GM19240 (cell line): Measurements from ENCODE around the gene NRSN2.
"Not testable (repeated sequence)": the region's sequence is repeated elsewhere in the genome, so short reads cannot be mapped to it uniquely, and the experiment has no call there.

Experiments used
- DNase-seq: peaks from one replicate; pipeline ENCODE4 v3.0.0; 2011; ENCODE audit warnings: low spot score; ENCODE audit not compliant: insufficient read length

Gene NRSN2

DNA sequence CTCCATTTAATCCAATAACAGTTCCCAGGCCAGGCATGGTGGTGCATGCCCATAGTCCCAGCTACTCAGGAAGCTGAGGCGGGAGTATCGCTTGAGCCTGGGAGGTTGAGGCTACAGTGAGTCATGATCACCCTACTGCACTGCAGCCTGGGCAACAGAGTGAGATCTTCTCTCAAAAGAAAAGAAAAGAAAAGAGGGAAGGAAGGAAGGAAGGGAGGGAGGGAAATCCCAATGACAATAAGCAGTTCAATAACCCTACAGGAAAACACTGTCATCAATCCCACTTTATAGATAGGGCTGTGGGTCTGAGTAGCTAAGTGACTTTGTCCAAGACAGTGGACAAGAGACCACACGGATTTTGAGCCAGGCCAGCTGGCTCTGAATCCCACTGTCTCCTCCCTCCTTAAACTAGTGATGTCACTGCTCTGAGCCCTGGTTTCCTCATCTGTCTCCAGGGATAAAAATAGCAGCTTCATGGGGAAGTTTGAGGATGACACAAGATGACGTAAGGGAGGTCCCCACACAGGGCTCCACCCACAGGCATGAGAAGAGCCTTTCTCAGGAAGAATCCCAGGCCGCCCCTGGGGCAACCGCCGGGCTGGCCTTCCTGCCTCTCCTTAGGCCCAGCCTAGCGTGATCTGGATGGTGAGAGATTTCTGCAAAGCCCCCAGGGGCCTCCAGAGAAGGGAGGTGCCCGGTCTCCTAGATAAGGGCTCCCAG lies 26.4 kb downstream of the NRSN2 start:
- no peak for DNase-seq

DNA sequence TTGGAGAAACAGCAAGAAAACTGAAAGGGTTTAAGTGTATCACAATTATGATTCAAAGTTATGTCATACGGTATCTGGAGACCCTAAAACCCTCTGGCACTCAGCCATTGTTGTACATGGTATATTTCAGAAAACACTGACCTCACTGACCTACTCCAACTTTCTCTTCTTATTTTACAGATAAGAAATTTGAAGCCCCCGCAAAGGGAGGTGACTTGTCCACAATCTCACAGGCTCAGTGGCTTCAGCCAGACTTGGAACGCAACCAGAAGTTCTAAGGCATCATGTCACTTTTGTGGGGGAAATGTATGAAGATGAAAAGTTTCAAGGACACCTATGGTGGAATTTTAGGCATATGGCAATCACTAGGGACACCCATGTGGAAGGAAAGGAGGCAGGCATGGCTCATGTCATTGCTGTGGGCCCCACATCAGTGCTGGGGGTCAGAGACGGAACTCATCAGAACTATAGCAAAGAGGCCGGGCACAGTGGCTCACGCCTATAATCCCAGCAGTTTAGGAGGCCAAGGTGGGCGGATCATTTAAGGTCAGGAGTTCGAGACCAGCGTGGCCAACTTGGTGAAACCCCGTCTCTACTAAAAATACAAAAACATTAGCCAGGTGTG lies 28.5 kb downstream of the NRSN2 start:
- DNase-seq = no peak

DNA sequence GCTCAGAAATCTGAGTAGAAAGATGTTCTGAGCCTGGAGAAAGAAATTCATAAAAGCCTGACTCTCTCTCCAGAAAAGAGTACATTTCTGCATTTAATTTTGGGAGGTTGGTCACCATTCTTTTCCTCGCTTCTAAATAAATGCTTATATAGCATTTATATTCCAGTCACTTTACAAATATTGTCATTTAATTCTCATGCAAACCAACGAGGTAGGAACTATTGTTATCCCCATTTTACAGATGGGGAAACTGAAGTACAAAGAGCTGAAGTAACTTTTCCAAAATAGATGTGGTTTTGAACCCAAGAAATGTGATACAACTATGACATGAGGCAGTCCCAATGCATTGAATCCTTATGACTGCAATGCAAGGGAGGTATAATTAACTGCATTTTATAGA lies 29.2 kb downstream of the NRSN2 start:
- DNase-seq = no peak

DNA sequence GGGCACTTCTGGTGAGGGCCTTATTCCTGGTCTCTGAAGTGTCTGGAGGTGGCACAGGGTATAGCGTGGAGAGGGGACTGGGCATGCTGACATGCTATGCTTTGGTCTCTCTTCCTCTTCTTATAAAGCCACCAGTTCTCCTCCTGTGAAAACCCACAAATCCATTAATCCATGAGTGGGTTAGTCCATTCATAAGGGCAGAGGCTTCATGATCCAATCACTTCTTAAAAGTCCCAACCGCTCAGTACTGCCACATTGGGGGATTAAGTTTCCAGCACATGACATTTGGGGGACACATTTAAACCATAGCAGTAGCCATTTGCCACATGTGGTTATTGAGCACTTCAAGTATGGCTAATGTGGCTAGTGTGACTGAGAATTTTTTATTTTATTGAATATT lies 29.8 kb downstream of the NRSN2 start:
- no peak for DNase-seq

DNA sequence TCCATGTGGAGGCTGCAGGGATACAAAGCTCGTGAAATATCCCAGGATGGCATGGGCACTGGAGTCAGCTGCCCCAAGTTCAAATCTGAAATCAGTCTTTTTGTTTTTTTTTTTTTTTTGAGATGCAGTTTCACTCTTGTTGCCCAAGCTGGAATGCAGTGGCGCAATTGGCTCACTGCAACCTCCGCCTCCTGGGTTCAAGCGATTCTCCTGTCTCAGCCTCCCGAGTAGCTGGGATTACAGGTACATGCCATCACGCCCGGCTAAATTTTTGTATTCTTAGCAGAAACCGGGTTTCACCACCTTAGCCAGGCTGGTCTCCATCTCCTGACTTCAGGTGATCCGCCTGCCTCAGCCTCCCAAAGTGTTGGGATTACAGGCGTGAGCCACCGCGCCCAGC lies 30.7 kb downstream of the NRSN2 start:
- DNase-seq = not testable (repeated sequence)

DNA sequence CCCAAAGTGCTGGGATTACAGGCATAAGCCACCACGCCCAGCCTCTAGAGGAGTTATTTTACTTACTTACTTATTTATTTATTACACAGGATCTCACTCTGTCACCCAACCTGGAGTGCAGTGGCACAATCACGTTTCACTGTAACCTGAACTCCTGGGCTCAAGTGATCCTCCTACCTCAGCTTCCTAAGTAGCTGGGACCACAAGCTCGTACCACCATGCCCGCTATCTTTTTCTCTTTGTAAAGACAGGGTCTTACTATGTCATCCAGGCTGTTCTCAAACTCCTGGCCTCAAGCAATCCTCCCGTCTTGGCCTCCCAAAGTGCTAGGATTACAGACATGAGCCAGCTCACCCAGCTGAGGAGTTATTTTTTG lies 32.0 kb downstream of the NRSN2 start:
- no peak for DNase-seq

DNA sequence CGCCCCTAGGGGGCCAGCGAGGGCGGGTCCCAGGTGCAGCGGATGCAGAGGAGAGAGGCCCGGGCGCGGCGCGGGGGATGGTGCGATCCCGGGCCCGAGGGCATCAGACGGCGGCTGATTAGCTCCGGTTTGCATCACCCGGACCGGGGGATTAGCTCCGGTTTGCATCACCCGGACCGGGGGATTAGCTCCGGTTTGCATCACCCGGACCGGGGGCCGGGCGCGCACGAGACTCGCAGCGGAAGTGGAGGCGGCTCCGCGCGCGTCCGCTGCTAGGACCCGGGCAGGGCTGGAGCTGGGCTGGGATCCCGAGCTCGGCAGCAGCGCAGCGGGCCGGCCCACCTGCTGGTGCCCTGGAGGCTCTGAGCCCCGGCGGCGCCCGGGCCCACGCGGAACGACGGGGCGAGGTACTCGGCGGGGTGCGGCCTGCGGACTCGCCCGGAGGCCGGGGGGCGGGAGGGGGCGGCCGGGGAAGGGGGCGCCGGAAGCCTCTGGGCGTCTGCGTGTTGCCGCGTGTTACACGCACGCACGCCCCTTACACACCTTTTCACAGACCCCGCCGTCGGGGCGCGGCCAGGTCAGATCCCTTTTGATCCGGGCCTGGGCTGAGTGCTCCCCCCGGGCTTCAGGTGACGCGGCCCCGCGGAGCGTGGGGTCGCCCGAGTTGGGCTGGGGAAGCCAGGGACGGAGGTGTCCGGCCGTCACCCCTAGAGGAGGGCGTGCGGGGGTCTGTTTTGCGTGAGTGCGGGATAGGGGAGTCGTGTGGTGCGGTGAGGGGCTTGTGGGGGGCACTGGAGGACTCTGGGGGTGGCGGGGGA lies 34.1 kb downstream of the NRSN2 start:
- DNase-seq = peak; percentile 36

DNA sequence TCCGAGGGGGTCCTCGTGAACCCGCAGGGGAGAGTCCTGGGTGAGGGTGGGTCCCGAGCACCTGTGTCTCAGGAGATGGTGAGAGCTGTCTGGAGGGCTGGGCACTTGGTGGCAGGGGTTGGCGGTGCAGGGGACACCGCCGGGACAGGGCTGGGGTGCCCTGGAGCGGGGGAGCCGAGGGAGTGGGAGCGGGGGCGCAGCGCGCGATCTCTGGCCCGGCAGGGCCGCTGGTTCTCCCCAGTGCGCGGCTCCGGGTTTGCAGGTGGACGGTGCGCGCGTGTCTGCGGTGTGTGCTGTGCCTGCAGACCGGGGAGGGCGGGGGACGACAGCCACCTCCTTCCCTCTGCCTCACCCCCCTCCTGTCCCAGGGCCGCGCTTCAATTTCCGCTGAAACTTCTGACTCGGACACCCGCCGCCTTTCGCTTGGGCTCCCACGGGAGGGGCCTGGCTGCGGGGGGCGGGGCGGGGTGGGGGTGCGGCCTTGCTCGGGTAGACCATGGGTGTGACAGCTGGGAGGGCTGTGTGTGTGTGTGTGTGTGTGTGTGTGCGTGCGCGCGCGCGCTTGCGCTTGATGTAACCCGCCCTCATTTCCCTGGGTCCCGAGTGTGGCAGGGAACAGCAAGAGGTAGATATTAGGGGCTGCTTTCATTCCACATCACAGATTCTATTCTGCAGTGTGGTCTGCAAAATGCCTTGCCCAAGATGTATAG lies 34.8 kb downstream of the NRSN2 start:
- peak; percentile 67 for DNase-seq

DNA sequence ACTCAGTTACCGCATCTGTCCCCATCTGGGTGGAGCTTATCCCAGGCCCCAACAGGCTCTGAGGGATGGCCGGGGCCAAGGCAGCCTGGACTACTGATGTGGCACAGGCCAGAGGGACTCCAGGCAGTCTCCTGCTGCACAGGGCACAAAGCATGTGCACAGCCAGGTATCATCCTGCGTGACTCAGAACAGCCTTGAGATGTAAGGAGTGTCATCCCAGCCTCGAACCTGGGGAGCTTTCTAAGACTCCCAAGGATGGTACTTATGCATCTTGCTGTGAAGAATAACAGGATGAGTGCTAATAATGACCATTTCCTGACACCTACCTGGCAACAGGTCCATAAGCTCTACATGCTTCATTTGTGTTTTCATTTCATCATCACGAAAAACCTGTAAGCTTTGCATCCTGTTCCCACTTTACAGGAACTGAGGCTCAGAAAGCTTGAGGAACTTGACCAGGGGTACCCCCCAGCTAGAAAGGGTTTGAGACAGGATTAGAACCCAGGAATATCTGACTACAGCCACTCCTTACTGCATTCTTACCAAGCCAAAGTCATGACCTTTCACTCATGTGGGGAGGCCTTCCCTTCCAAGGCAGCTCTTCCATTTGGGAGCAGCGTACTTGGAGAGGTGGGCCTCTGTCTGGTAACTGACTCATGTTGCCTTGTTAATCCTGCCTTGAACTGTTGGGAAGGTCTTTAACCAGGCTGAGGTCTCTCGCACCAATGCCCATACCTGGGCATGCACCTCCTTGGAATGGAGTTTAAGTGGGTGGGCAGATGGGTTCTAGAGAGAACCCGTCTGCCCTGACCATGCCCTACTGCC lies 35.6 kb downstream of the NRSN2 start:
- no peak for DNase-seq

DNA sequence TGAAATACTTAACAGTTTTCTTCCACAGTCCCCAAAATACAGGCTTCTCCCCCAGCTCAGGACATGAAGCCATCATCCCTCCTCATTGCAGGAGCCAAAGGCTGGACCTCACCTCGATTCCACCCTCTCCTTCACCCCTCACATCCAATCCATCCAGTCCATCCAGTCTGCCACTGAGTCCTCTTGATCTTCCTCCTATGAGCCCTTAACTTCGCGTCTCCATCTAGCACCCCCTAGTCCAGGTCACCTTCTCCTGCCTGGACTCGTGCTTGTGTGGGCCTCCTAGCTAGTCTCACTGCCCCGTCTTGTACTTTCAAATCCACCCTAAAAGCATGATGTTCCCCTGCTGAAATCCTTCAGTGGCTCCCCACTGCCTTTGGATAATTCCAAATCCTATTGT lies 37.0 kb downstream of the NRSN2 start:
- DNase-seq = no peak

DNA sequence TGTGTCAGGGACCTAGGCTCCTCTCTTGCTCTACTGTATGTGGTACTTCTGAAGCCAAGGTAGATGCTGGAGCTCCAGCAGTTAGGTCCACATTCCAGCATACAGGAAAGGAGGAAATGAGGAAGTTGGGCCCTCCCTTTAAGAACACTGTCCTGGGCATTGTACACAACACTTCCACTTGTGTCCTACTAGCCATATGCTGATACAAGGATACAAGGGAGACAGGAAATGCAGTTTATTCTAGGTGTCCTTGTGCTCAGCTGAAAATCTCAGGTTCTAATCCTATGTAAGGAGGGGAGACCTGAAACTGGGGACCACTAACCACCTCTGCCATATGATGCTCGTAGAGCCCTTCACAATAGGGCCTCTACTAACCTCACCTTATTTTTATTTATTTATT lies 37.8 kb downstream of the NRSN2 start:
- no peak for DNase-seq

DNA sequence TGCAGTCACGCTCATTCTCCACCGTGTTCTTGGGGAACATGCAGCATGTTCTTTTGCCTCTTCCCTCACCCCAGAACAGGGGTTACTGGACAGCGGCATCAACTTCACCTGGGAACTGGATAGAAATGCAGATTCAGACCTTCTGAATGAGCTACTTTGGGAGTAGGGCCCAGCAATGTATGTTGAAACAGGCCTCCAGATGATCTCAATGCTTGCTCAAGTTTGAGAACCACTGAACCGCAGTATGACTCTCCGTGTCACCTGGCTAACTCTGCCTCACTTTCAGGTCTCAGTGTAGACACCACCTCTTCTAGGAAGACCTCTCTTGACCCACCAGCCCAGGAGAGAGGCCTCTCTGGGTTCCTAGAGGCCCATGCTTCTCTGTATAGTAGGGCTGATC lies 38.5 kb downstream of the NRSN2 start:
- no peak for DNase-seq

DNA sequence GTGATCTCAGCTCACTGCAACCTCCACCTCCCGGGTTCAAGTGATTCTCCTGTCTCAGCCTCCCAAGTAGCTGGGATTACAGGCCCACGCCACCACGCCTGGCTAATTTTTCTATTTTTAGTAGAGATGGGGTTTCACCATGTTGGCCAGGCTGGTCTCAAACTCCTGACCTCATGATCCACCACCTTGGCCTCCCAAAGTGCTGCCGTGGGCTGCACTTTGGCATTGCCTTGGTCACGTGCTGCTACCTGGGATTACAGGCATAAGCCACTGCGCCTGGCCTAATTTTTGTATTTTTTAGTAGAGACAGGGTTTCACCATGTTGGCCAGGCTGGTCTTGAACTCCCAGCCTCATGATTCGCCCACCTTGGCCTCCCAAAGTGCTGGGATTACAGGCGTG lies 39.7 kb downstream of the NRSN2 start:
- DNase-seq = not testable (repeated sequence)

DNA sequence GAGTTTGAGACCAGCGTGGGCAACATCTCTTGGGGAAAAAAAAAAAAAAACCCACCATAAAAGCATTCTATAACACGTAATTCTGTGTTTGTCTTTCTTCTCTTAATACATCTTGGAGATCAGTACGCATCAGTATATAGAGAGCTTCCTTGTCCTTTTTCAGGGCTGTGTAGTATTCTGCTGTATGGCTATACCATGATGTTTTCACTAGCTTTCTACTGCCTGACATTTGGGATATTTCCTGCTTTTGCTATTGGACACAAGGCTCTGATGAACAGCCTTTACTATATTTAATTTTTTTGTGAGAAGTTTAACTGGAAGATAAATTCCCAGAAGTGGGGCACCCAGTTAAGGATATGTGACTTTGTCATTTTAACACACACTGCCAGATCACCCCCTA lies 40.6 kb downstream of the NRSN2 start:
- no peak for DNase-seq

DNA sequence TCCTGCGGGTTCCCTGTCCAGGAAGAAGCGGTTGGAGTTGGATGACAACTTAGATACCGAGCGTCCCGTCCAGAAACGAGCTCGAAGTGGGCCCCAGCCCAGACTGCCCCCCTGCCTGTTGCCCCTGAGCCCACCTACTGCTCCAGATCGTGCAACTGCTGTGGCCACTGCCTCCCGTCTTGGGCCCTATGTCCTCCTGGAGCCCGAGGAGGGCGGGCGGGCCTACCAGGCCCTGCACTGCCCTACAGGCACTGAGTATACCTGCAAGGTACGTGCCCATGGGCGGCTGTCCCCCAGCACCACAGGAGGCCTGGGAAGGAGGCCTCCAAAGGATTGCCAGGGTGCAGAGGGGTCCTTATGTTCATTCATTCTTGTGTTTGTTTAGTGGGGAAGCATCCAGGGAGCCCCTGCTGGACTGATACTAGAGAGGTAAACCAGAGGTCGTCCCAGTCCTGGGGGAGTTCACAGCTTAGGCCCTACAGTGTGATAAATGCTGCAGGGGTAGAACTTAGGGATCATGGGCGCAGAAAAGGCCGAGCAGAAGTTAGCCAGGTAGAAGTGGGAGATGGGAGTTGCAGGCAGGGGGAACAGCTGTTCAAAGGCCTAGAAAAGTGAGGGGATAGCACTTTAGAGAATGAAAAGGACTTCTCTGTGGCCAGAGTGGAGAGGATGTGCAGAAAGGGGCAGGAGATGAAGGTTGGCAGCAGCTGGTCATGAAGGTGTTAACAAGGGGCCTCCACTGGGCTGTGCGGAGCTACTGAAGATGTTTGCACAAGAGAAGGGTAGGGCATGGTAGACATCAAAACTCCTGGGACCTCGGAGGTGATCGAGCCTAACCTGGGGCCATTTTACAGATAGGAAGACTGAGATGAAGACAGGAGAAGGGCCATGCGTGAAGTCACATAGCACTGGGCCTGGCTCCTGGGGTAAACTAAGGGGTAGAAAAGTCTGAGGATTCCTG lies 41.4 kb downstream of the NRSN2 start:
- DNase-seq = no peak

DNA sequence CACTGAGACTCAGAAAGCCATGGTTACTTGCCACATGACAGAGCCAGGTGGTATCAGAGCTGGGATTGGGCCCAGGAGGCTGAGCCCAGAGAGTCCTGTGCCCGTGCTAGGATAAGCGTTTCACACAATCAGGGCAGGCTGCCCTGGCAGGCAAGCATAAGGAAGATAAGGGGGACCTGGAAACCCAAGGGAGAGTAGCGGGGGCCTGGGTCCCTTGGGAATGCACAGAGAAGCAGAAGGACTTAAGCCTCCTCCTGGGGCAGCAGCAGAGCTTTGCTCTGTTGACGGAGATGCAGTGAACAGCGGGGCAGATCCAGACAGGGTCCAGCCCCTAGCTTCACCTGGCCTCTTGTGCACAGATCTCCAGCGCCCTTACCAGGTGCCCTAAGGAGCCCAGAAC lies 42.3 kb downstream of the NRSN2 start:
- DNase-seq = no peak

DNA sequence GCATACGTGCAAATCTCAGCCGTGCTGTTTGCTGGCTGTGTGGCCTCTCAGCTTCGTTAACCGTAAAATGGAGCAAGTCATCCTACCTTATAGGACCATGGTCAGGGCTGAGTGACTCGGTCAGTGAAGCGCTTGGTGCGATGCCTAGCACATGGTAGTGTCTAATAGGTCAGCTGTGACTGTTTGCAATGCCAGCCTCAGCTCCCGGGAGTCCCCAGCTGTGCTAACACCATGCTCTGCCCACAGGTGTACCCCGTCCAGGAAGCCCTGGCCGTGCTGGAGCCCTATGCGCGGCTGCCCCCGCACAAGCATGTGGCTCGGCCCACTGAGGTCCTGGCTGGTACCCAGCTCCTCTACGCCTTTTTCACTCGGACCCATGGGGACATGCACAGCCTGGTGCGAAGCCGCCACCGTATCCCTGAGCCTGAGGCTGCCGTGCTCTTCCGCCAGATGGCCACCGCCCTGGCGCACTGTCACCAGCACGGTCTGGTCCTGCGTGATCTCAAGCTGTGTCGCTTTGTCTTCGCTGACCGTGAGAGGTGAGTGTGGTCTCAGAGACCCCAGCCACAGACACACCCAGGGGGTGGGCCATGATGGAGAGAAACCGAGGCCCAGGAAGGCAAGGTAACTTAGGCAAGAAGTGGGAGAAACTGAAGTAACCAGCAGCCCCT lies 44.3 kb downstream of the NRSN2 start:
- no peak for DNase-seq

DNA sequence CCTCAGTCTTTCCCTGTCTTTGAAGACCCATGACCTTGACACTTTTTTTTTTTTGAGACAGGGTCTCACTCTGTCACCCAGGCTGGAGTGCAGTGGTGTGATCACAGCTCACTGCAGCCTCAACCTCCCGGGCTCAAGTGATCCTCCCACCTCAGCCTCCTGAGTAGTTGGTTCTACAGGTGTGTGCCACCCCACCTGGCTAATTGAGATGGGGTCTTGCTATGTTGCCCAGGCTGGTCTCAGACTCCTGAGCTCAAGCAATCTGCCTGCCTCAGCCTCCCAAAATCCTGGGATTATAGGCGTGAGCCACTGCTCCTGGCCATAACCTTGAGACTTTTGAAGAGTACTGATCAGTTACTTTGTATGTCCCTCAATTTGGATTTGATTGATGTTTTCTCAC lies 46.4 kb downstream of the NRSN2 start:
- DNase-seq = not testable (repeated sequence)

DNA sequence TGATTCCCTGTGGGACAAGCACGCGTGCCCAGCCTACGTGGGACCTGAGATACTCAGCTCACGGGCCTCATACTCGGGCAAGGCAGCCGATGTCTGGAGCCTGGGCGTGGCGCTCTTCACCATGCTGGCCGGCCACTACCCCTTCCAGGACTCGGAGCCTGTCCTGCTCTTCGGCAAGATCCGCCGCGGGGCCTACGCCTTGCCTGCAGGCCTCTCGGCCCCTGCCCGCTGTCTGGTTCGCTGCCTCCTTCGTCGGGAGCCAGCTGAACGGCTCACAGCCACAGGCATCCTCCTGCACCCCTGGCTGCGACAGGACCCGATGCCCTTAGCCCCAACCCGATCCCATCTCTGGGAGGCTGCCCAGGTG lies 49.3 kb downstream of the NRSN2 start:
- no peak for DNase-seq
